Lung (tissue), 12 donors: ENCODE data around the gene NXPH3. TPM values are rescaled to one million over a fixed set of nuclear protein-coding genes. Genes with fewer than 3 reads are reported as not detected.

ENCODE experiments used
- ATAC-seq: fragments of 200-7000 bp; cut with Tn5 transposase; one replicate; pipeline ENCODE4 v1.9.1; 2020; ENCODE audit warnings: moderate number of reproducible peaks; ENCODE audit not compliant: insufficient read depth, low FRiP score
- DNase-seq, 3 donors: peaks; one replicate each; pipeline ENCODE4 v3.0.0-alpha.2; 2013 to 2017
- H3K27ac ChIP-seq, 2 donors: one replicate each; pipeline ENCODE4 v1.5.1; 2013; ENCODE audit warnings: mild to moderate bottlenecking in 2 of 2, moderate library complexity in 2 of 2, control low read depth in 1 of 2, inconsistent platforms in 1 of 2, low read depth in 1 of 2, low read length in 1 of 2
- H3K27me3 ChIP-seq, 3 donors: one replicate each; pipeline ENCODE4 v1.5.1; 2013; ENCODE audit warnings: low read length in 2 of 3; ENCODE audit not compliant: control insufficient read depth in 3 of 3, insufficient read depth in 3 of 3
- H3K36me3 ChIP-seq, 4 donors: one replicate each; pipeline ENCODE4 v1.5.1; 2013; ENCODE audit warnings: low read length in 4 of 4, mild to moderate bottlenecking in 1 of 4, moderate library complexity in 1 of 4; ENCODE audit not compliant: control insufficient read depth in 4 of 4, insufficient read depth in 4 of 4
- H3K4me1 ChIP-seq, 5 donors: one replicate each; pipeline ENCODE4 v1.5.1; 2013; ENCODE audit warnings: low read length in 5 of 5, mild to moderate bottlenecking in 2 of 5, moderate library complexity in 1 of 5; ENCODE audit not compliant: control insufficient read depth in 5 of 5, insufficient read depth in 5 of 5
- H3K4me3 ChIP-seq: one replicate; pipeline ENCODE4 v1.5.1; 2013; ENCODE audit warnings: mild to moderate bottlenecking, control low read depth, moderate library complexity
- H3K9ac ChIP-seq, 2 donors: one replicate each; pipeline ENCODE4 v1.5.1; 2013; ENCODE audit warnings: low read length in 2 of 2, control low read depth in 1 of 2; ENCODE audit not compliant: insufficient read depth in 1 of 2
- H3K9me3 ChIP-seq, 4 donors: one replicate each; pipeline ENCODE4 v1.5.1; 2013; ENCODE audit warnings: low read length in 3 of 4, mild to moderate bottlenecking in 1 of 4, moderate library complexity in 1 of 4; ENCODE audit not compliant: control insufficient read depth in 4 of 4, insufficient read depth in 3 of 4
- WGBS, 2 donors: extraction: QIAGEN DNeasy Blood & Tissue Kit; methylation state at CpG; one replicate each; pipeline ENCODE4 v1.1.7; 2013; 5-methylcytosine and 5-hydroxymethylcytosine counted together
- polyA plus RNA-seq, 2 donors: library from polyadenylated mRNA; stranded (reverse); fragments of 200-250 nt; gene quantifications; one replicate each; pipeline ENCODE4 v1.2.1, GENCODE V29; 2013
- total RNA-seq, 2 donors: library from RNA; depleted of rRNA in 1 of 2; stranded (reverse); fragments of >200 nt in 1 of 2; gene quantifications; one replicate each; pipeline ENCODE4 v1.2.1, GENCODE V29; 2014 to 2021
- TF ChIP-seq, protein P1 (sequence below): IDR thresholded peaks from 2 replicates; pipeline ENCODE4 v1.5.1; 2012; ENCODE audit warnings: mild to moderate bottlenecking; ENCODE audit errors: control extremely low read depth, extremely low read depth
- donor health status: control.
- donor health status: control.
- donor health status: Bipolar disorder and iron deficiency.
- donor health status: healthy.
- donor health status: DM: yes; HTN: yes; CAD: no.

NXPH3 gene
- total and polyA plus RNA-seq, 4 donors, result 1.1 to 3.1 (median 2.0) TPM

DNA sequence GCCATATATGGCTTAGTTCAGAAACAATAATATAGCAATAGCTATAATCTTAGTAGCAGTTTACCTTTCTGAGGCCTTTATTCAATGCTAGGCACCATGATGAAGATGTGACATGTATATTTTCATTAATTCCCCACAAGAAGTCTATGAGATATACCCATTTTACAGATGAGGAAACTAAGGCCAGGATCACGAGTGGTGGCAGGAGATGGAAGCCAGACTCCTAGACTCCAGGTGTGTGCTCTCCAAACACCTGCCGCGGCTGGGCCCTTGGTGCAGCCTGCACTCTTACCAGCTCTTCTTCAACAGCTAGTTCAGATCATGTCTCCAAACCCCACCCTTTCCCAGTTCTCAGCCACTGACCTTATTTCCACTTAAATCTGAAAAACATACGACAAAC is 15.2 kb downstream of the NXPH3 start:
- WGBS, 2 donors, result 97 to 99% methylated on average over 4 of the region's 4 CpGs
- Histone ChIP-seq H3K9me3 (no peaks in the 10 kb centered on the region), H3K4me3 (no peak overlapping the region), H3K4me1 (peaks cover 0 to 3% (median 0%) of the 10 kb centered on the region in 5 donors), H3K27ac (no peak overlapping the region), H3K27me3 (no peaks in the 10 kb centered on the region), H3K36me3 (peaks cover 1 to 12% (median 7%) of the 10 kb centered on the region in 4 donors), H3K9ac (no peak overlapping the region)
- TF ChIP-seq, protein P1, sequence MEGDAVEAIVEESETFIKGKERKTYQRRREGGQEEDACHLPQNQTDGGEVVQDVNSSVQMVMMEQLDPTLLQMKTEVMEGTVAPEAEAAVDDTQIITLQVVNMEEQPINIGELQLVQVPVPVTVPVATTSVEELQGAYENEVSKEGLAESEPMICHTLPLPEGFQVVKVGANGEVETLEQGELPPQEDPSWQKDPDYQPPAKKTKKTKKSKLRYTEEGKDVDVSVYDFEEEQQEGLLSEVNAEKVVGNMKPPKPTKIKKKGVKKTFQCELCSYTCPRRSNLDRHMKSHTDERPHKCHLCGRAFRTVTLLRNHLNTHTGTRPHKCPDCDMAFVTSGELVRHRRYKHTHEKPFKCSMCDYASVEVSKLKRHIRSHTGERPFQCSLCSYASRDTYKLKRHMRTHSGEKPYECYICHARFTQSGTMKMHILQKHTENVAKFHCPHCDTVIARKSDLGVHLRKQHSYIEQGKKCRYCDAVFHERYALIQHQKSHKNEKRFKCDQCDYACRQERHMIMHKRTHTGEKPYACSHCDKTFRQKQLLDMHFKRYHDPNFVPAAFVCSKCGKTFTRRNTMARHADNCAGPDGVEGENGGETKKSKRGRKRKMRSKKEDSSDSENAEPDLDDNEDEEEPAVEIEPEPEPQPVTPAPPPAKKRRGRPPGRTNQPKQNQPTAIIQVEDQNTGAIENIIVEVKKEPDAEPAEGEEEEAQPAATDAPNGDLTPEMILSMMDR, result no peak
- ATAC-seq (no peak), DNase-seq (no peak)

DNA sequence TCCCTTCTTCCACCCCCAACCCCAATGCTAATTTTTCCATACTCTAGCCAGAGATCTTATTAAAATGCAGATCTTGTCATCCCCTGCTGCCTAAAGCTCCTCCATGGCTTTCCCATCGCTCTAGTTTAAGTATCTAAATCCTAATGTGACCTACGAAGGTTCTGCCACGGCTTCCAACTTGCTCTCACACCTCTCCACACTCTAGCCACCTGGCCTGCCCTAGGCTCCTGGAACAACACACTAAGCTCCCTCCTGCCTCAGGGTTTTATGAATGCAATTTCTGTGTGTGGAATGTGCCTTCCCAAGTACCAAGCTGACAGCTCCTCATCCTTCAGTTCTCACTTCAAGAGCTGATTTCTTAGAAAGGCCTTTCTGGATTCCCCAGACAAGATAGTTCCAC is 16.6 kb downstream of the NXPH3 start:
- Histone ChIP-seq H3K4me3 (no peak overlapping the region), H3K36me3 (peaks cover 7 to 15% (median 10%) of the 10 kb centered on the region in 4 donors), H3K27ac (no peak overlapping the region), H3K27me3 (no peaks in the 10 kb centered on the region), H3K9me3 (no peaks in the 10 kb centered on the region), H3K4me1 (peaks cover 0 to 3% (median 0%) of the 10 kb centered on the region in 5 donors), H3K9ac (no peak overlapping the region)
- no peak for DNase-seq
- ATAC-seq, result no peak
- TF ChIP-seq, protein P1, result no peak
- 95 to 96% methylated on average over 3 of the region's 3 CpGs for WGBS, 2 donors

- Histone ChIP-seq H3K27me3 (no peaks in the 10 kb centered on the region), H3K36me3 (peaks cover 12 to 26% (median 16%) of the 10 kb centered on the region in 4 donors), H3K9ac (no peak overlapping the region), H3K4me3 (no peak overlapping the region), H3K9me3 (no peaks in the 10 kb centered on the region), H3K4me1 (peaks cover 0 to 2% (median 0%) of the 10 kb centered on the region in 5 donors), H3K27ac (no peak overlapping the region)
- DNase-seq (no peak), ATAC-seq (no peak)
- TF ChIP-seq, protein P1, result no peak
- WGBS, 2 donors, result 94 to 95% methylated on average over 4 of the region's 4 CpGs
Observed at GRCh38 chr17:49595328-49595727, 19.7 kb downstream of the NXPH3 start.

DNA sequence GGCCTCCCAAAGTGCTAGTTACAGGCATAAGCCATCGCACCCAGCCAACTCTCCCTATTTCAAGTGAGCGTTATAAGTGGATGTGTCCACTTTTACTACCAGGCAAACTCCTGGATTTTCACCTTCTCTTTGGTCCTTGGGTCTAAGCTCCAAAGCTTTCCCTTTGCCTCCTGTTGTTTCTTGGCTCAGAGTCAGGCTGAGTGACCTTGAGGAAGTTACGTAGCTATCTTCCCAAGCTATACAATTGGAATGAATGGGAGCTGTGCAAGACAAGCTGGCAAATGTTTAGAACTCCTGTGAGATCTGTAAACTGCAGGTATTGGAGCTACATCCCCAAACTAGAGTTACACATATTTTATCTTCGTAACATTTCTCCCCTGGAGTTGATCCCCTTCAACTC is 20.3 kb downstream of the NXPH3 start:
- Histone ChIP-seq H3K9ac (no peak overlapping the region), H3K4me3 (no peak overlapping the region), H3K9me3 (no peaks in the 10 kb centered on the region), H3K36me3 (peaks cover 16 to 32% (median 21%) of the 10 kb centered on the region in 4 donors), H3K4me1 (peaks cover 0 to 2% (median 0%) of the 10 kb centered on the region in 5 donors), H3K27ac (peak overlapping the region in 1 of 2 donors; percentile 33), H3K27me3 (no peaks in the 10 kb centered on the region)
- ATAC-seq (no peak), DNase-seq (peak in 1 of 3 donors; percentile 32)
- 90 to 92% methylated on average over 4 of the region's 4 CpGs for WGBS, 2 donors
- TF ChIP-seq, protein P1, result no peak
